ENCODE measurements around the gene SLC35B1.
A peak's percentile ranks its signal among the peaks of the same experiment; 100 is the strongest.

The SLC35B1 gene, protein sequence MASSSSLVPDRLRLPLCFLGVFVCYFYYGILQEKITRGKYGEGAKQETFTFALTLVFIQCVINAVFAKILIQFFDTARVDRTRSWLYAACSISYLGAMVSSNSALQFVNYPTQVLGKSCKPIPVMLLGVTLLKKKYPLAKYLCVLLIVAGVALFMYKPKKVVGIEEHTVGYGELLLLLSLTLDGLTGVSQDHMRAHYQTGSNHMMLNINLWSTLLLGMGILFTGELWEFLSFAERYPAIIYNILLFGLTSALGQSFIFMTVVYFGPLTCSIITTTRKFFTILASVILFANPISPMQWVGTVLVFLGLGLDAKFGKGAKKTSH

DNA sequence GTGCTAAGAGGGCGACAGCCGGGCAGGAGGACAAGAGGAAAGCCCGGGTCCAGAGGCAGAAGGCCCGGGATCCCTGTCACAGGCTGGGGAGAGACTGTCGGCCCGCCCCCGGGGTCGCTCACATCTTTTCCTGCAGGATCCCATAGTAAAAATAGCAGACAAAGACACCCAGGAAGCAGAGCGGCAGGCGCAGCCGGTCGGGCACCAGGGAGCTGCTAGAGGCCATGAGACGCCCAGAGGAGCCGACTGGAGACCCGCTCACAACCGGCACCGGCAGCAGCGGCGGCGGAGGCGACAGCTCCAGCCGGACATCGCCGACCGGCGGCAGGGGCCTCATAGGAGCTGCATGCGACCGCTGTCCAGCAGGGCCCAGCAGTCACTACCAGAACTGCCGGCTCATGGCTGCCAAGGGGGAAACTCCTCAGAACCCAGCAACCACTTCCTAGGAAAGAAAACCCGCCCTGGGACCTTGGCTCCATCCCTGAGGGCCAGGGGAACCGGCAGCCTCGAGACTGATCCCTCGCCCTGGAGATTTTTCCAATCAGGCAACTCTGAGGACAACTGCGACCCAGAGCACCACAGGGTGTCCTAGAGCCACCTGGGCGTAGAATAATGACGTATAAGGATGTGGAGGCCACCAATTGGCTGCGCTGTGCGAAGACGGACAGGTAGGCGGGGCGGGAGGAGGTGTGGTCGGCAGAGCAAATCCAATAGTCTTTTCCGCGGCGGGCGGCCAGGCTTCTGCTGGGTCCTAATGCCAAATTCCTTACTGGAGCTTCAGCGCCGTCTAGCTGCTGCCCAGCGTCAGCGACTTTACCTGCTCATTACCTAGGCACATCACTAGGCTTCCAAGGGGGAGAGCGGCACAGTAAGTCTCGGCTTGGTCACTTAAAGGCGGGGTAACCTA is at the start of gene SLC35B1:
TSS of gene SLC35B1 (minus strand) at position 357 of the 907 bp plus-strand sequence. CDS start at position 226, 131 bp downstream.
- DNase-seq, result peak; percentile 99

DNA sequence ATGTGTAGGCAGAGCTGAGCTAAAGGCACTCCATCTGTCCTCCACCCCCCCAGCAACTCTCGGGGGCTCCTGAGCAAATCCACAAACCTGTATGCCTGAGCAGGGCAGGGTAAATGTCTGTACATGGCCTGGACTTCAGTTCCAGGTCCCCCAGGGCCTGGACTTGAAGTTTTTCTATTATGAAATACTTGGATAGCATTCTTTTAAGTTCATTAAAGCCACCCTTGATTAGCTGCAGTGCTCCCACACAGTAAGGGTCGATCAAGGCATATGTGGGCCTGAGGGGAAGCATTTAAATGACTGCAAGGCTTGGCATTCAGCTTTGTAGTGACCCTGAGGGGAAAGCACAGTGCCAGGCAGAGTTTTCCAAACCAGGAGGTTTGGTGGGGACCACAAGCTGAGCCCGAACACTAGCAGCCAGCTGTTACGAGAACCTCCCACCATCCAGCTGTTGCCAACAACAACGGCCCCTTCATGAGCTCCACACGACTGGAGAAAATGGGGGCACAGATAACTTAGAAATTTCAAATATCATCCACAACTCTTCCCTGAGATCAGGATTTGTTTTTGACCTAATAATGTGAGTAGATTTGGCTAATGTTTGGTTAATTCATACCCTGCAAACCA is 49.5 kb upstream of the SLC35B1 start:
- DNase-seq, result no peak

- DNase-seq, result no peak
These were observed 48.8 kb upstream of the SLC35B1 start for GRCh38 chr17:49756323-49757150.

GRCh38 chr17:49755663-49756283 is 48.0 kb upstream of the SLC35B1 start:
- DNase-seq, result no peak

DNA sequence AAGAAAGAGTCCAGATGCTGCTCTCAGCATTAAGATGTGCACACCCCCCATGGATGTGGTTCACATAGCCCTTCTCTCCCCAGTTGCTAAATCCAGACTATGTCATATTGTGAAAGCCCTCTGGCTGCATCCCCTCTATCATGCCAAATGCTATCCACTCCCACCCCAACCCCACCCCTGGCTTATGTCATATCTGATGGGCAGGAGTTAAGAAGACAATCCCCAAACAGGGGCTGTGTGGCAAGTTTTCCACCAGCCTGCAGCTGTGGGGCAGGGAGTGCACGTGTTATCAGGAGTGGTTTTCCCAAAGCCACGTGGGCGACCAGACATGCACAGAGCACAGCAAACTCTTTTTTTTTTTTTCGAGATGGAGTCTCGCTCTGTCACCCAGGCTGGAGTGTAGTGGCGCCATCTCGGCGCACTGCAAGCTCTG is 46.2 kb upstream of the SLC35B1 start:
- DNase-seq, result no peak

- no peak for DNase-seq
These were observed 44.7 kb upstream of the SLC35B1 start for GRCh38 chr17:49752508-49752907.

DNA sequence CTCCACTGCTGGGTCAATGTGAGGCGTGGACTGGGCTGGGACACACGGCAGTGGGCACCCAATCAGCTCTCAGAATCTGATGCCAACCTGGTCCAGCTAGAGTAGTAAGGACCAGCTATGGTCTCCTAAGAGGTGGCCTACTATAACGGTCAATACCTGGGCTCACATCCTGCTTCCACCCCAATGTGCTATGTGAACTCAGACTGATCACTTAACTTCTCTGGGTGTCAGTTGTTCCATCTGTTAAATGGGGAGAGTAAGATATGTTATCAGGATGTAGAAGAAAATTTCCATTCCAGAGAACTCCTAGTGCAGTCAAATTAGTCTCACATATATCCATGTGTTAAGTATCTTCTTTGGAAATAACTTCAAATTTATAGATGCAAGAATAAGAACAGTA is 42.0 kb upstream of the SLC35B1 start:
- no peak for DNase-seq

GRCh38 chr17:49748791-49749190 is 41.0 kb upstream of the SLC35B1 start:
- peak; percentile 43 to 64 for DNase-seq

DNA sequence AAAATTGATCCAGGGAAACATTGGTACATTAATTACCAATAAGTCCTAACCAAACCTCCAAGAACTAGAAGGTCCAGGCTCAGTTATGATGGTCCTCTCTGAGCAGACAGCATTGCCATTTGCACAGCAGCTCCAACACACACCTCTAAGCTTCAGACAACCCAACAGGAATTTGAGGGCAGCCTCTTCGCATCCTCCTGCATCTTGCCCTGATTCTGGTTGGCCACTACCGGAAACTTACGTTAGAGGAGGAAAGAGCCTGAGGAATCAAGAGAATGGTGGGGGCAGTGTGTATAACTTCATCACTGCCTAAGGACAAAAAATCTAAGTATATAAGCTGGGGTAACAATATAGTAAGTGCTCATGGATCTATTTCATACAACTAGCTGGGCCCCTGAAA is 40.5 kb upstream of the SLC35B1 start:
- DNase-seq, result no peak

DNA sequence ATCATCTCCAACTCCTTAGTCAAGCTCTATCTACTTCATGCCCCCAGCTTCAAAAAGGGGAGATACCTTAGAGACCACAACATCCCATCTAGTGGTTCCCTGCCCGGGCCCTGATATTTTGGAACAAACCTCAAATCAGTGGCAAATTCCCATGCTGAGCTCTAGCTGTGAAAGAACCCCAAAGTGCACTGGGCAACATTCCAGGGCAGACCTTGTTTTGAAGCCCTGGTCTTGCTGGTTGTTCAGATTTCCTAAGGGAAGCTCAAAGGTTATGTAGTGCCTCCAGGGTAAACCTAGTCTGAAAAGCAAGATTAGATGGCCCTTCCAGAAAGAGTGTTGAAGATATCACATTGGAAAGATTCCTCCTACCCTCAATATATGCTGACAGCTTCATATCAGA is 39.9 kb upstream of the SLC35B1 start:
- no peak for DNase-seq

DNA sequence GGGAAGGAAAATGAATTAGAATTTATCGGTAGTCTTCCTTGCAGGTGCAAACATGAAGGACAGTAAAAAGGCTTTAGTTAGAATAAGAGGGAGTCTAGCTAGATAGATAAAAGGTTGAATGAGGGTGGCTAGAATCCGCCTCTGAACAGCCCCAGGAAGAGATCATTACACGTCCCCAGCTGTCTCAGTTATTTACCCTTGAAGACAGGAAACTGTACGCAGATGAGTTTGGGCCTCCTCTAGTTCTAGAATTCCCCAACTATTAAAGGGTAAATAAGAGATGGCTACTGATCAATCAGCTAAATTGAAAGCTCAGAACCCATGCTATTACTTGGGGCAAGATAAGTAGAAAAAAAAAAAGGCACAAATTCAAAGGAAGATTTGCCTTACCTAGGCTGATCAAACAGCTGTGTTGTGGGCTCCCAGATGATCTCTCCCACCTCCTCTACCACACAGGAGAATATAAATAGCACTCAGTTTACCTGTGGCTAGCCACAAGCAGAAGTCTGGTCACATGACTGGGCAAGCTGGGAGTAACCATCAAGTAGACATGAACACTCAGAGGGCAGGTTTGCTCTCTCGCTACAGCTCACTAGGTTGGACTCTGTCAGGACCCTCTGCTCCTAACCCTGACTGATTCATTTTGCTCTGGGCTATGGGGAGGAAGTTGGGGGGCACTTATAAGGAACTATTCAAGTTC is 39.2 kb upstream of the SLC35B1 start:
- no peak for DNase-seq

DNA sequence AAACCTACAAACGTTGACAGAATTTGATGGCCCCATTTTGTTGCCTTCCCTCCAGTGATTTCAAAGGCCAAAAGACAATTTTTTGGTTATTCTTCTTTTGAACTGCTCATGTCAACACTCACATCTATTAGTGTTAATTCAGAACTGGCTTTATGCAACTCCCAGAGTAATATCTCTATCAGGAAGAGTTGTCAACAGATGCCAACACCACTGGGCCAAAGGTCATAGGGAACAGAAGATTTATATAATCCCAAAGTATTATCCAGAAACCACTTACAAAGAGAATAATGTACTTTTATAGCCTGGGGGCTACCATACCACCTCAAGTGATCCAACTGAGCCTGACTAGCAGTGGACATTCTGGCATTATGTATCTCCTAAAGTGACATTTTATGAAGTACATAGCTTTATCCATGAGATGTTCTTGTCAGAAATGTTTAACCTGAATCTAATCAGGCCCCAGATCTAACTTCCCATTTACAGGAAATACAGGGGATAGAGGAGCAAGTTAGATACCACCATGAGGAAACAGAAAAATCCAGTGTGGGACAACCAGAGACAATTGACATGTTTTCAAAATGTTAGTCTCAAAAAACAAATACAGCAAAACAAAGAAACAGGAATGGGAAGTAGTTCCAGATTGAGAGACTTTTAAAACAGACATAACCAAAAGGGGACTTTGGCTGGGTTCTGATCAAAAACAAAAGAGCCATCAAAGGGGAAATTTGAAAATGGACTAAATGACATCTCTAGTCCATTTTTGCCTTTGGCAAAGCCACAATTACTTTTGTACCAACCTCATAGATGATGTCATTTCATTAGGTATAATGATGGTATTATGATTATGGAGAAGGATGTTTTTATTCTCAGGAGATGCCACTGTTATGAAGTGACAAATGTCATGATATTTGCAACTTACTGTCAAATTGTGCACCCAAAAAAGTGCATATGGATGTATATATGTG is 37.7 kb upstream of the SLC35B1 start:
- DNase-seq, result no peak

- no peak for DNase-seq
These were observed 34.4 kb upstream of the SLC35B1 start for GRCh38 chr17:49742166-49742638.

DNA sequence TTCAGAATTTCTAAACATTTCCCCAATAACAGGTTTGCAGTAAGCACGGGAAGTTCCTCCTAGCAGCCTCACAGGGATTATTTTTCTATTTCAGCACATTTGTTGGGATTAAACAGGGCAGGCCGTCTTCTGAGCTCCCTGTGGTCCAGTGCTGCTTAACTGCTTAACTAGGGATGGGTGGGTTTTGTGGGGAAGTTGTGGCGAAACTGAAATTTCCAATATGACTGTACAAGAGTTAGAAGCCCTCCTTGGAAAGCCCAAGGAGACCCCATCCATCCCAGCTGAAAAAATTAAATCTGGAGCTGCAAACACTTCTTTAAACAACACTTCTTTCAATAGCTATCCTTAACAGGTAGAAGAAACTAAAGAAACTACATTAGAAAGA is 33.9 kb upstream of the SLC35B1 start:
- no peak for DNase-seq

- no peak for DNase-seq
These were observed 33.4 kb upstream of the SLC35B1 start for GRCh38 chr17:49741009-49741691.

- peak; percentile 80 to 81 for DNase-seq
These were observed 32.0 kb upstream of the SLC35B1 start for GRCh38 chr17:49739641-49740271.

DNA sequence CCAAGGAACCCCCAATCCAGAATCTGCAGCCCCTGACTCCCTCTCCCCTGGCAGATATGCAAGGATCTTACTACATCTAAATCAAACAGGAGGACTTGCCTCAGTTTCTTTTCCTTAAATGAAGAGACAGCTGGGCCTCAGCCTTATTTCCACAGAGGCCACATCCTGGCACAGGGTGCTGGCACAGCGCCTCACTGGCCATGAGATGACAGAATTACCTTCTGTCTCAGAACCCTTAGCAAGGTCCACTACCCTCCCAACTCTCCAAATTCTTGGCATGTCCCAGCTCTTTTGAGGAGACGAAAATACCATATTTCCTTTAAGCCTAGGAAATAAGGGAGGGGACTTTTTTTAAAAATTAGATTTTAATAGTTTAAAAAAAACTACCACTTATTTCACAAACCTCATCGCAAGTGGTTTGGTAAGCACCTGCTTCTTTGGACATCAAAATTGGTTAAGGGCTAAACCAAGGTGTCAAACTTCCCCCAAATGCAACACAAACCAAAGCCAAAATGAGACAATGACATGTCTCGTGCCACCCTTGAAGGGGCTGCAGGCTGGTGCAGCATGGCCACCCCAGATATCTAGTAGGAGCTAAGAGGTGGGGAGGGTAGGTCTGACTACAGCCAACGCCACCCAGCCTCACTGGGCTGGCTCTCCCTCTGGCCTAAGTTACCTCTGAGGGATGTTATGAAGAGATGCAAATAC is 30.8 kb upstream of the SLC35B1 start:
- no peak for DNase-seq

All from stimulated activated CD4-positive, alpha-beta T cell treated with anti-CD3 and anti-CD28 coated beads, Interleukin-2, amount 100 ng/mL, for 24 hours (primary cell).